ENCODE measurements around the gene NUAK2.

The NUAK2 gene

DNA sequence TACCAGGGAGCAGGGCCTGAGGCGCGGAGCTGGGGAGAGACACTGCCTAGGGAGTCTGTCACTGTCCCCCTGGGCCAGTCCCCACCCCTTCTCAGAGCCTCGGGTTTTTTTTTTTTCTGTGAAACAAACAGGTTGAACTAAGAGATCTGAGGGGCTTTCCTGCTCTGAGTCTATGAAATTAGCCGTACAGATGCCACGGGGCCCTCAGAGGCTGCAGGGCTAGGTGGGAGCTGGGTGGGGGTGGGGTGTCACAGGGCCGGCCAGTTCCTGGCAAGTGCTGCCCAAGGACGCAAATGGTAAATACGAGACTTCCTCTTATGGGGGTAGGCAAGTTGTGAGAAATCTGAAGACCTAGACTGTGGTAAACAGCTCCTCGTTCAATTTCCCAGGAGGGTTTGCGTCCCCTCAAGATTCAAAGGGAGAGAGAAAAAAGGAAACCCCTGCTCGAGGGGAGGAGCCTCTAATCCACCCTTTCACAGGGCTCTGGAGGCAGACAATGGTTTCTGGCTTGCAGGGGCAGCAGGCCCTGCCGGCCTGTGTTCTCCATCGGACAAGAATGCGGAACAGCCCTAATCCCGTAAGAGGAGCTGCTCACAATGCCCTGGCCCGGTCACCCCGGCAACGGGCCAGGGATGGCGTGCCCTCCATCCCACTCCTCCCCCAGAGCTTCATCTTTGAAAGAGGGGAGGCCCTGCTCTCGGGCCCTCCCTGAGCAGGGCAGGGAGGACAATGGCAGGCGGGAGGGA lies 7.8 kb downstream of the NUAK2 start:
- no peaks in the 10 kb centered on the region for H3K9me3 ChIP-seq (ENCODE audit: control insufficient read depth, insufficient read depth, low read depth, low read length)
- peaks cover 0 to 23% of the 10 kb centered on the region in 2 experiments; a peak in 1 of 3 replicates for H3K36me3 ChIP-seq (ENCODE audit: control insufficient read depth in 2 of 2, insufficient read depth in 1 of 2, low read length in 2 of 2)
- TF ChIP-seq ZBTB8A (tag by site-specific recombination; IDR thresholded peaks at IDR 0.05): no peak
- peak; percentile 57; the same call in 1 of the 2 replicates for TF ChIP-seq ZNF341 (tag by site-specific recombination; IDR thresholded peaks at IDR 0.05; ENCODE audit: low read depth)
- ChIA-PET CTCF (interaction anchor here (0.6 to 2.9 kb wide), 5 partner anchors 11 to 43 kb away, joined by 3 to 11 read pairs (median 4); no protein-coding TSS in a partner anchor), POLR2A (interaction anchor here (0.8 to 1.5 kb wide), 4 partner anchors 16 to 606 kb away, joined by 3 to 5 read pairs (median 3); no protein-coding TSS in a partner anchor)
- H3K4me1 ChIP-seq (ENCODE audit: control insufficient read depth, insufficient read depth, low read length): peaks cover 5% of the 10 kb centered on the region; the same call in 1 of the 2 replicates
- no peak overlapping the region for H3K27ac ChIP-seq (ENCODE audit: extremely low read depth, low read depth, low read length)
- no peak overlapping the region for H3K4me3 ChIP-seq (ENCODE audit: low read depth, low read length)

DNA sequence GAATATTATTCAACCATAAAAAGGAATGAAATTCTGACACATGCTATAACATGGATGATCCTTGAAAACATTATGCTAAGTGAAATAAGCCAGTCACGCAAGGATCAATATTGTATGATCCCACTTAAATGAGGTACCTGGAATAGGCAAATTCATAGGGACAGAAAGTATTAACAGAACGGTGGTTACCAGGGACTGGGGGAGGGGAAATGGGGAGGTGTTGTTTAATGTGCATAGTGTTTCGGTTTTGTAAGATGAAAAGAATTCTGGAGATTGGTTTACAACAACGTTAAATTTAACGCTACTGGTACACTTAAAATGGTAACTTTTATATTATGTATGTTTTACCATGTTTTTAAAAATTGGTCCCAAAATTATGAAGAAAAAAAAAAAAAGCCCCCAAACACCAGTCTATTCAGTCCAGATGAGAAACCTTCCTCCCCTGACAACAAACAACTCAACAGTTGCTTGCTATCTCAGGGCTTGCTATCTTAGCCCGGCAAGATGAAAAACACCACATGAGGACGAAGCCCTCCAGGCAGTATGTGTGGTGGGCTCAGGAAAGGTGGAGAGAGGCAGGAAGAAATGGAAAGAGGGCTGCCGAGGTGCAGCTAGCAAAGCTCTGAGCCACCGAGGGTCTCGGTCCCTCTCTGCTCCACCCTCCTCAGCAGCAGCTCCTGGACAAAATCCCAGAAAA lies 8.5 kb downstream of the NUAK2 start:
- ChIA-PET POLR2A (interaction anchor here (0.8 to 1.5 kb wide), 2 partner anchors 40 to 607 kb away, joined by 3 to 5 read pairs; no protein-coding TSS in a partner anchor), CTCF (interaction anchor here (2.9 kb wide), 1 partner anchor 12 kb away, joined by 11 read pairs; no protein-coding TSS in a partner anchor)
- peaks cover 0 to 30% of the 10 kb centered on the region in 2 experiments; a peak in 1 of 3 replicates for H3K36me3 ChIP-seq (ENCODE audit: control insufficient read depth in 2 of 2, insufficient read depth in 1 of 2, low read length in 2 of 2)
- H3K27ac ChIP-seq (ENCODE audit: extremely low read depth, low read depth, low read length): no peak overlapping the region
- H3K4me1 ChIP-seq (ENCODE audit: control insufficient read depth, insufficient read depth, low read length): peaks cover 3% of the 10 kb centered on the region; the same call in 1 of the 2 replicates
- no peaks in the 10 kb centered on the region for H3K9me3 ChIP-seq (ENCODE audit: control insufficient read depth, insufficient read depth, low read depth, low read length)
- H3K4me3 ChIP-seq (ENCODE audit: low read depth, low read length): no peak overlapping the region
- peak; percentile 75 for TF ChIP-seq ZNF146 (tag by site-specific recombination; IDR thresholded peaks at IDR 0.05)
- no peak for TF ChIP-seq ZNF571 (tag by site-specific recombination; IDR thresholded peaks at IDR 0.05)

DNA sequence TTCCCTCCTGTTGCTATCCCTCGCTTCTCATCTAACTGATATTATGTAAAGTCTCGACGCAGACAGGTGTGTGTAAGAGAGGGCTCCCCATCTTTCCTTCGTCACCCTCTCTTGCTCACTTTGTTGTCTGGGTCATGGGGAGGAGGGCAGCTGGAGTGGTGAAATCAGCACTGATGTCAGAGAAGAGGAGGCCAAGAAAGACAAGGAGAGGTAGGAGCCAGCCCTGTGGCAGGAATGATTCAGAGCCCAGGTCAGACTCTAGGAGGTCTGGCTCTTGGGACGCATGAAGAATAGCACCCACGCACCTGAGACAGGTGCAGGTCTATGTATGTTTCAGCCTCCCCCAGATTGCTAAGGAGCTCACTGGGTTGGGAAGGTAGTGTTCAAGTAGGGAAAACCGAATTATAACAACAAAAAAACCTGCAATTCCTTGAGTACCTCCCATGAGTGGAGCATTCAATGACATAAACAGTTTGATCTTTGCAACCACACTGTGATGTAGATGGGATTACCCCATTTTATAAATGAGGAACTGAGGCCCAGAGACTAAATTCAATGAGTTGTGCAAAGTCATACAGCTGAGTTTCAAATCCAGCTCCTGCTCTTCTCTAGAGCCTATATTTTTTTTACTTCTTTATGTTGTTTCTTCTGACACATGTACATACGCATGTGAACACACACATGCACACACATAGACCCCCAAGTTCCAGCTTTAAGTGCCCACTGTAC lies 10.4 kb downstream of the NUAK2 start:
- CTCF ChIA-PET: interaction anchor here (0.5 to 1.9 kb wide), 6 partner anchors 11 to 175 kb away, joined by 3 to 7 read pairs (median 4); partner anchors contain the start of gene NUAK2
- Histone ChIP-seq H3K27ac (ENCODE audit: extremely low read depth, low read depth, low read length) (no peak overlapping the region), H3K4me3 (ENCODE audit: low read depth, low read length) (no peak overlapping the region)

More for the DNA sequence above, 10.4 kb downstream of the NUAK2 start:
- Histone ChIP-seq H3K36me3 (ENCODE audit: control insufficient read depth in 2 of 2, insufficient read depth in 1 of 2, low read length in 2 of 2) (peaks cover 0 to 48% of the 10 kb centered on the region in 2 experiments; a peak in 1 of 3 replicates), H3K4me1 (ENCODE audit: control insufficient read depth, insufficient read depth, low read length) (no peaks in the 10 kb centered on the region), H3K9me3 (ENCODE audit: control insufficient read depth, insufficient read depth, low read depth, low read length) (no peaks in the 10 kb centered on the region)
- TF ChIP-seq ZNF561 (tag by site-specific recombination; IDR thresholded peaks at IDR 0.05; ENCODE audit: borderline replicate concordance) (no peak), ZNF423 (tag by site-specific recombination; IDR thresholded peaks at IDR 0.05) (no peak), ZNF174 (tag by site-specific recombination; IDR thresholded peaks at IDR 0.05) (no peak), ZBTB8A (tag by site-specific recombination; IDR thresholded peaks at IDR 0.05) (no peak), ZBTB1 (tag by site-specific recombination; IDR thresholded peaks at IDR 0.05) (no peak), ZNF785 (tag by site-specific recombination; IDR thresholded peaks at IDR 0.05) (no peak), ZNF37A (tag by site-specific recombination; IDR thresholded peaks at IDR 0.05) (no peak), ZNF266 (tag by site-specific recombination; IDR thresholded peaks at IDR 0.05; ENCODE audit: low read depth) (no peak), ZNF792 (tag by site-specific recombination; IDR thresholded peaks at IDR 0.05) (no peak), ZNF138 (tag by site-specific recombination; IDR thresholded peaks at IDR 0.05; ENCODE audit: borderline replicate concordance) (no peak)
- TF ChIP-seq, protein P1, sequence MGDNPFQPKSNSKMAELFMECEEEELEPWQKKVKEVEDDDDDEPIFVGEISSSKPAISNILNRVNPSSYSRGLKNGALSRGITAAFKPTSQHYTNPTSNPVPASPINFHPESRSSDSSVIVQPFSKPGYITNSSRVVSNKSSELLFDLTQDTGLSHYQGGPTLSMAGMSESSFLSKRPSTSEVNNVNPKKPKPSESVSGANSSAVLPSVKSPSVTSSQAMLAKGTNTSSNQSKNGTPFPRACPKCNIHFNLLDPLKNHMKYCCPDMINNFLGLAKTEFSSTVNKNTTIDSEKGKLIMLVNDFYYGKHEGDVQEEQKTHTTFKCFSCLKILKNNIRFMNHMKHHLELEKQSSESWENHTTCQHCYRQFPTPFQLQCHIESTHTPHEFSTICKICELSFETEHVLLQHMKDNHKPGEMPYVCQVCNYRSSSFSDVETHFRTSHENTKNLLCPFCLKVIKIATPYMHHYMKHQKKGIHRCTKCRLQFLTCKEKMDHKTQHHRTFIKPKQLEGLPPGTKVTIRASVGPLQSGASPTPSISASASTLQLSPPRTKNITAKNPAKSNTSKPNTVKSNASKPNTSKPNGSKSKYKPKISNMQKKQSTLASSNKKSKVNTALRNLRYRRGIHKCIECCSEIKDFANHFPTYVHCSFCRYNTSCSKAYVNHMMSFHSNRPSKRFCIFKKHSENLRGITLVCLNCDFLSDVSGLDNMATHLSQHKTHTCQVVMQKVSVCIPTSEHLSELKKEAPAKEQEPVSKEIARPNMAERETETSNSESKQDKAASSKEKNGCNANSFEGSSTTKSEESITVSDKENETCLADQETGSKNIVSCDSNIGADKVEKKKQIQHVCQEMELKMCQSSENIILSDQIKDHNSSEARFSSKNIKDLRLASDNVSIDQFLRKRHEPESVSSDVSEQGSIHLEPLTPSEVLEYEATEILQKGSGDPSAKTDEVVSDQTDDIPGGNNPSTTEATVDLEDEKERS (tag by site-specific recombination; IDR thresholded peaks at IDR 0.05): no peak
- TF ChIP-seq, protein P2, sequence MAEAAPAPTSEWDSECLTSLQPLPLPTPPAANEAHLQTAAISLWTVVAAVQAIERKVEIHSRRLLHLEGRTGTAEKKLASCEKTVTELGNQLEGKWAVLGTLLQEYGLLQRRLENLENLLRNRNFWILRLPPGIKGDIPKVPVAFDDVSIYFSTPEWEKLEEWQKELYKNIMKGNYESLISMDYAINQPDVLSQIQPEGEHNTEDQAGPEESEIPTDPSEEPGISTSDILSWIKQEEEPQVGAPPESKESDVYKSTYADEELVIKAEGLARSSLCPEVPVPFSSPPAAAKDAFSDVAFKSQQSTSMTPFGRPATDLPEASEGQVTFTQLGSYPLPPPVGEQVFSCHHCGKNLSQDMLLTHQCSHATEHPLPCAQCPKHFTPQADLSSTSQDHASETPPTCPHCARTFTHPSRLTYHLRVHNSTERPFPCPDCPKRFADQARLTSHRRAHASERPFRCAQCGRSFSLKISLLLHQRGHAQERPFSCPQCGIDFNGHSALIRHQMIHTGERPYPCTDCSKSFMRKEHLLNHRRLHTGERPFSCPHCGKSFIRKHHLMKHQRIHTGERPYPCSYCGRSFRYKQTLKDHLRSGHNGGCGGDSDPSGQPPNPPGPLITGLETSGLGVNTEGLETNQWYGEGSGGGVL (tag by site-specific recombination; IDR thresholded peaks at IDR 0.05): no peak
- POLR2A ChIA-PET: no interaction called here
